GM19324 (cell line): ENCODE results near the gene CLN3.
"Not testable (repeated sequence)": the region's sequence is repeated elsewhere in the genome, so short reads cannot be mapped to it uniquely, and the experiment has no call there.

Experiments
- ATAC-seq: cut with Tn5 transposase; IDR thresholded peaks from one replicate; pipeline ENCODE4 v1.9.1; 2021; ENCODE audit warnings: mild to moderate bottlenecking, moderate library complexity; ENCODE audit not compliant: unreplicated experiment, low FRiP score

The CLN3 gene

DNA sequence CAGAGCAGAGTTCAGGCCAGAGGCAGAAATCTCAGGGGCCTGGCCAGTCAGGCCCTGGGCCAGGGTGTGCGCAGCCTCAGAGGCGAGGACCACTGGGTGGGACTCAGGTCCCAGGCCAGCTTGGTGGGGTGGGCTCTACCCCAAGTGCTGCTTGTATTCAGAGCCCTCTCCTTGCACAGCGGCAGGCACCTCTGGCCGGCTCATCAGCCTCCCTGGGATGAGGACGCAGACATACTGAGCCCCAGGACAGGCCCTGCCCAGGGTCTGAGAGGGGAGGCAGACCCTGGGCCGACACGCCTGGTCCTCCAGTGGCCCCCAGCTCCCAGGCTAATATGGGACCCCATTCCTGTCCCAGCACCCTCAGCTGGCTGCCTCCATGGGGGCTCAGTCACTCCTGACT is 22.4 kb upstream of the CLN3 start:
- ATAC-seq: no peak

DNA sequence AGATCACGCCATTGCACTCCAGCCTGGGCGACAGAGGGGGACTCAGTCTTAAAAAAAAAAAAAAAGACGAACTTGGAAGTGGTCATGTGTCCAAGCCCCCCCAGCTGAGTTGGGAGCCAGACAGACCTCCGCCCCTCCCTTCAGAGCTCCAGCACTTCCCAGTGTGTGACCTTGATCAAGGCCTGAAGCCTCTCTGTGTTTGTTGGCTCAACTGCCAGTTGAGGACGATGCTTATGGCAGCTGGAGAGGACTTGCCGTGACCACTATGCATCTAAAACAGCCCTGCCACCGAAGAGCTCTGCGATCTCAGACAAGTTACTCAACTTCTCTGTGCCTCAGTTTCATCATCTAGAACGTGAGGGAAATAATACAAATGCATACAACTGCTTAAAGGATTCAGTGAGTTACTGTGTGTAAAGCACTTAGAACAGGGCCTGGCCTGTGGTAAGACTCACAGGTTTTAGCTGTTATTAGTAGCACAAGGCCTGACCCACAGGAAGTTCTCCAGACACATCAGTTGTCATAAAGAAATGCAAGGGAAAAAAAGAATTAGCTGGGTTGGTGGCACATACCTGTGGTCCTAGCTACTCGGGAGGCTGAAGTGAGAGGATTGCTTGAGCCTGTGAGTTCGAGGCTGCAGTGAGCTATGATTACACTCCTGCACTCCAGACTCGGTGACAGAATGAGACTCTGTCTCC is 21.8 kb upstream of the CLN3 start:
- ATAC-seq: no peak

DNA sequence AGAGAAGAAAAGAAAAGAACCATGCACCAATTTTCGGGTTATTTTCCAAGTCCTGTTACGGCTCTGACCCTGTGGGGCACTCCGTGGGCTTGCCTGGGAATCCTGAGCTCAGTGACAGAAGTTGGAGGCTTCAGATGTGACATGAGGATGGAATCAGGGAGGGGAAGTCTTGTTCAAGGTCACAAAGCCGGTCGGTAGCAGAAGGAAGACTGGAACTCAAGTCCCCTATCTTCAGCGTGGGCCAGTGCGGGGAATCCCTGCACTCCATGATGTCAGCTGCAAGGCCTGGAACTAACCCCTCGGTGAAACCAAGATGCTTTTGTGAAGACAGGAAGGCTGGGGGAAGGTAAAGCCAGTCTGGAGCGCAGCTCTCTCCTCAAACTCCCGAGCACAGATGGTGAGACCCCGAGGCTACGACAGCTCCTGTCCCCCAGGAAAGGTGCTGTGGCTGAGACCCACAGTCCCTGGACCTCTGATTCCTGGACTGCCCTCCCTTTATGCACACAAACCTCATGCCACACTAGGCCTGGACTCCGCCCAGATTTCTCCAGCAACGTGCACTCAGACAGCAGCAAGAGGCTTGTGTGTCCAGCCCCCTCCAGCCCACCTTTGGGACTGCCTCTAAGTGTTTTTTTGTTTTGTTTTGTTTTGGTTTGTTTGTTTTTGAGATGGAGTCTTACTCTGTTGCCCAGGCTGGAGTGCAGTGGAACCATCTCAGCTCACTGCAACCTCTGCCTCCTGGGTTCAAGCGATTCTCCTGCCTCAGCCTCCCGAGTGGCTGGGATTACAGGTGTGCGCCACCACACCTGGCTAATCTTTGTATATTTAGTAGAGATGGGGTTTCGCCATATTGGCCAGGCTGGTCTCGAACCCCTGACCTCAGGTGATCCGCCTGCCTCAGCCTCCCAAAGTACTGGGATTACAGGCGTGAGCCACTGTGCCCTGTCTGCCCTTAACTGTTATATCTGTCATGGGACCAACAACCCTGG is 20.2 kb upstream of the CLN3 start:
- ATAC-seq: no peak

DNA sequence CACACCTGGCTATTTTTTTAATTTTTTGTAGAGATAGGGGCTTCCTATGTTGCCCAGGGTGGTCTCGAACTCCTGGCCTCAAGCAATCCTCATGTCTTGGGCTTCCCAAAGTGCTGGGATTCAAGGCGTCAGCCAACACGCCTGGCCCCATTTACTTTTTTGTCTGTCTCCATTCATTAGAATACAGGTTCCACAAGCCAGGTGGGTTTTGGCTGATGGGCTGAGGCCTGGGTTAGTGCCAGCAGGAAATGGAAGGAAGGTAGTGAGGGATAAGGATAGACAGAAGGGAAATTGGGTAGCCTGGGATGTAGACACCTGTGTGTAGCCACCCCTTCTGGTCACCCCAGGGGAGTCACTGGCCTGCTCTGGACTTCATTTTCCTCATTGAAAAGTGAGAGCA is 19.2 kb upstream of the CLN3 start:
- no peak for ATAC-seq

DNA sequence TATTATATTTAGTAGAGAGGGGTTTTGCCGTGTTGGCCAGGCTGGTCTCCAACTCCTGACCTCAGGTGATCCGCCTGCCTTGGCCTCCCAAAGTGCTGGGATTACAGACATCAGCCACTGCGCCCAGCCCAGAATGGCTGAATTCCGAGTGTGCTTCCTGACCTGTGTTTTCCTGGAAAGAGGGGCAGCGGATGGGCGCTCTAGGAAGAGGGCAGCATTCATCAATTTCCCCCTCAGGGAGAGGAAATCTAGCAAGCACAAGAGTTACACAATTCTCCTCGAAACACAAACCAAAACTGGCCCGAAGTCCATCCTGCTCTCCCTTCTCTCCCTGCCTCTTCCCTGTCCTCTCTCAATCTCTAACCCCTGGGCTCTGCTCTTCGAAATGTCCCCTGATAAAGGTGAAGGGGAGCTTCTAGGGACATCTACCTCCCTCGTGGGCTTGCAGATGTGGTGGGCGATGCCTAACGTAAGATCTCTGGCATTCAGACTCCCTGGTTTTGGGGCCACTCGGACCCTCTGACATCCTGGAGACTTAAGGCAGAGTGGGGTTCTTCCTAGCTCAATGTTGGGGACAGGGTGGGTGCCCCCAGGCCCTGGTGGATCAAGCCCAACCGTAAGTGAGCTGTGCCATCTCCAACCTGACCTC is 13.7 kb upstream of the CLN3 start:
- ATAC-seq: no peak

DNA sequence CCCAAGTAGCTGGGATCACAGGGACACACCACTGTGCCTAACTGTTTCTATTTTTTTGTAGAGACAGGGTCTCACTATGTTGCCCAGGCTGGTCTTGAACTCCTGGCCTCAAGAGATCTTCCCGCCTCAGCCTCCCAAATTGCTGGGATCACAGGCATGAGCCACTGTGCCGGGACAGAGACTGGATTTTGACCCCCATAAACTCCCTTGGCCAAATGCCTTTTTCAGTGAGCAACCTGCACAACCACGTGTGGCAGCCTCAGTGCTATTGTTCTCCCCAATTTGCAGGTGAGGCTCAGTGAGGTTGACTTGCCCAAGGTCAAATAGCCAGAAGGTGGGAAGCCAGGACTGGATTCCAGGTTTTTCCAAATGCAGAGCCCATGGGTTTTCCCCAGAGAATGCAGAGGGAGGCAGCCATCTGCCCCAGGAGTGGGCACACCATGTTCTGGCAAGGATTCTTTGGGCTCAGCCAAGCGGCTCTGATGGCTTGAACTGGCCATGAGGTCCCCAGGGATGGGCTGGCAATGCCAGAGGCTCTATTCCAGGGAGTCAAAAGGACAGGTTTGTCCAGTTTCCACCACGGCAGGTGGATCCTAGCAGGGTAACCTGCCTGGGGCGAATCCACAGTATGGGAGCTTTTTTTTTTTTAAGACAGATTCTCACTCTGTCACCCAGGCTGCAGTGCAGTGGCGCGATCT is 13.0 kb upstream of the CLN3 start:
- no peak for ATAC-seq

DNA sequence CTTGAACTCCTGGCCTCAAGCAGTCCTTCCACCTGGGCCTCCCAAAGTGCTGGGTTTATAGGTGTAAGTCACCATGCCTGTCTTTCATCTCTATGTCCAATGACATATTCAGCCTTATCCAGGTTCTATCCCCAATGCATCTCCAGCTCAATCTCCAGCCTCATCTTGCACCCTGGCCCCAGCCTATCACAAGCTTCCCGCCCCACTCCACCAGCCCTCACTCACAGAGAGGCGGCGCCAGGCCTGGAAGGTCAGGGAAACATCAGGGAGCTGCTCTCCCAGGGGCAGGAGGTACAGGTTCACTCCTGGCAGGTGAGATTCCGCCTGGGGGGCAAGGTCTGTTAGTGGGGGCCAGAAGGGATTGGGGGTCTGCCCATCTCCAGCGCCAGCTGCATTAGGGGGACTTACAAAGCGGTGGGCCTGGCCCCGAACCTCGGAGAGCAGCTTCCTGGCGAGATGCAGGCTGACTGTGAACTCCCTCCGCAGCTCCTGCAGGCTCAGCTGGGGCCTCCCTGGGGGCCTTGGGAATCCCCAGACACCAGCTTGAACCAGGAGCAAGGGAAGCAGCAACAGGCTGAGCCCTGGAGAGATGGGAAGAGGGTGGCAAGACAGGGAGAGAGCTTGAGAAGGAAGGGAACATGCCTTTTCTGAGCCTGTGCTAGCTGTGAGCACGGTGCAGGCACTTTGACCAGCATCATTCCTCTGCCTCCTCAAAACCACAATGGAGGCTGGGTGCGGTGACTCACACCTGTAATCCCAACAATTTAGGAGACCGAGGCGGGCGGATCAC is 11.8 kb upstream of the CLN3 start:
- ATAC-seq: no peak

DNA sequence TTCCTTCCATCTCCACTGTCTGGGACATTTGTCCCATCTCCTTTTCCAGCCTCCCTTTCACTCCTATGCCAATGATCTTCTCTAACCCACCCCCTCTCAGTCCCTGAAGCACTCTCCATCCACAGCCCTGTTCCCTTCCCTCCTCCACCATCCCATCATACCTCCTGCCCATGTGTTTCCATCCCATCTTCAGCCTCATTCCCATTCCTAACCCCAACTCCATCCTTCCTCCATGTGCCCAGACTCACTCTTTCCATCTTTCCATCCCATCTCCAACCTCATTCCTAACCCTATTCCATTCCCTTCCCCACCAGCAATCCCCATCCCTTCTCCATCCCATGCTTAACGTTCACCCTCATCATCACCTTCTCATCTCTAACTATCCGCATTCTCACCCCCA is 10.4 kb upstream of the CLN3 start:
- no peak for ATAC-seq

DNA sequence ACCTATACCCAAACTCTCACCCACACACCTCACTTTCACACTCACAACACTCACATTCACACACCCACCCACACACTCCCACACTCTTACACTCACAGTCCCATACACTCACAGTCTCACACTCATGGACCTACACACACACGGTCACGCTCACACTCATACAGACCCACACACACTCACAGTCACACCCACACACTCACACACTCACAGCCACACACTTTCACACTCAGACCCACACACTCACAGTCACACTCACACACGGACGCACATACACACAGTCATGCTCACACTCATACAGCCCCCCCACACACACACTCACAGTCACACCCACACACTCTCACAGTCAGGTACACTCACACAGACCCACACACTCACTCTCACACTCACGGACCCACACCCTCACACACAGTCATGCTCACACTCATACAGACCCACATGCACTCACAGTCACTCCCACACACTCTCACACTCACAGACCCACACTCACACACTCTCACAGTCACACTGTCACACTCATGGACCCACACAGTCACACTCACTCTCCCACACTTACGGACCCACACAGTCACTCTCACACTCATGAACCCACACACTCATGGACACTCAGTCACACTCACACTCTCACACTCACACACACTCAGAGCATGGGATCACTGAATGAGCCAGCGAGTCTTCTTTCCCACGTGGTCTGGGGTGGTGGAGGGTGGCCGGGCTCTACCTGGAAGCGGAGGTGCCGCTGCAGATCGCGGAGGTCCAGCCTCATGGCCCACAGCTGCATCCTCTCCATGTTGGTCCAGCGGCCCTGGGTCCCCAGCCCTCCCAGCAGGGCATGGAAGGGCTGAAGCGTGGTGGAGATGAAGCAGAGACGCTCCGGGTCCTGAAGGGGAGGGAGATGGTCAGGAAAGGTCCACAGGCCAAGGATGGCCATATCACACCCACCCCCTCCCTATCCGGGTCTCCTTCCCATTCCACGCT is 9.7 kb upstream of the CLN3 start:
- no peak for ATAC-seq

DNA sequence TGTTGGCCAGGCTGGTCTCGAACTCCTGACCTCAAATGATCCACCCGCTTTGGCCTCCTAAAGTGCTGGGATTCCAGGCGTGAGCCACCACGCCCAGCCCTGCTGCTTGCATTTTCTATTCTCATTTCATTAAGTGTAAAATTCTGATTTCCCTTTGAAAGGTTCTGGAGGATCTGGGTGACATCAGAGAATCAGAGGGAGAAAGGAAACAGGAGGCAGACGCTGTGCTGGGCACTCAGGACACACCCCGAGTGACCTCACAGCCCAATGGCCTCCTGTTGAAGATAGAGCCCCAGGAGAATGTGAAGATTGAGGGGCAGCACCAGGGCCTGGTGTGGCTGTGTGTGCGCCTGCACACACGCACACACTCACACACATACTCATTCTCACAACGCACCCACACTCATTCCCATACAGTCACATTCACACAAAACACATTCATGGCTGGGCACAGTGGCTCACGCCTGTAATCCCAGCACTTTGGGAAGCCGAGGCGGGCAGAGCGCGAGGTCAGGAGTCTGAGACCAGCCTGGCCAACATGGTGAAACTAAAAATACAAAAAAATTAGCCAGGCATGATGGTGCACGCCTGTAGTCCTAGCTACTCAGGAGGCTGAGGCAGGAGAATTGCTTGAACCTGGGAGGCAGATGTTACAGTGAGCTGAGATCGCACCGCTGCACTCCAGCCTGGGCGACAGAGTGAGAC is 8.8 kb upstream of the CLN3 start:
- not testable (repeated sequence) for ATAC-seq

DNA sequence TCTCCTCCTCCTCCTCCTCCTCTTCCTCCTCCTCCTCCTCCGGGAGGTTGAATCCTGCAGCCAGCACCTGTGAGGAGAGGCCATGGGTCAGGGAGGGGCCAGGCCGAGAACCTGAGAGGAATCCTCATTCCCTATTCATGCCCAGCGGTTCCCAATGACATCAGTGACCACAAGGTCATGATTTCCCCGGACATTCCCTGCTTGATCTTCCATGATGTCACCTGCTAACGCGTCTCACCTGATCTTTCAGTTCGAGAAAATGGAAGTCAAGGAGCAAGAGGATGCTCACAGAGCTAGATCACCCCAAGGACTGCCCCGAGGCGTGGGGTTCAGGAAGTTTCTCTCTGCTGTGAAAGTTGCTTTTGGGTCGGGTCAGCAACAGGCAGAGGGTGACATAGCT is 8.0 kb upstream of the CLN3 start:
- ATAC-seq: no peak

DNA sequence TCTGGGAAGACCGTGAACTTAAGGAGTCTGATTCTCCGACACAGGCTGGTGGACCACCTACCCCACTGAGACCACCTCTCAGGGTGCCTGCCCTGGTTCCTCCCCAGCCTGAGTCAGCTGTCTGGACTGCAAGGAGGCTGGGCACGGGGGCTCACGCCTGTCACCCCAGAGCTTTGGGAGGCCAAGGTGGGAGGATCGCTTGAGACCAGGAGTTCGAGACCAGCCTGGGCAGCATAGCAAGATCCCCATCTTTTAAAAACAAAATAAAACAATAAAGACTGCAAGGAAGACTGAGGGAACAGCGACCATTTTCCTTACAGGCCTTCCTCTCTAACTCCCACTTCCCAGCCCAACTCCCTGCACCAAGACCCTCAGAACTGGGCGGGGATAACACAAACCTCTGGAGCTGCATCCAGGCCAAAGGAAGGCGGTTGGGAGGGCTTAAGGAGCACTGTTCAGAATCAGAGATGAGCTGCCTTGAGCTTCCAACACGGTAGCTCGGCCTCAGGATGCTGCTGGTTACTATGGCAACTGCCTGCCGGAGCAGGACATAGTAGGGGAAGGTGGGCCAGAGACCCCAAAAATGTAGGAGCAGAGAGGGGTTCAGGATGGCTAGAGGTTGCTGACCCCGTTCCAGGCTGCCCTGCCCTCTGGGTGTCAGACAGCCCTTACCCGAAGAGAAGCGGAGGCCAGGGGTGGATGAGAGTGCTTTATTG is 7.0 kb upstream of the CLN3 start:
- ATAC-seq: no peak

DNA sequence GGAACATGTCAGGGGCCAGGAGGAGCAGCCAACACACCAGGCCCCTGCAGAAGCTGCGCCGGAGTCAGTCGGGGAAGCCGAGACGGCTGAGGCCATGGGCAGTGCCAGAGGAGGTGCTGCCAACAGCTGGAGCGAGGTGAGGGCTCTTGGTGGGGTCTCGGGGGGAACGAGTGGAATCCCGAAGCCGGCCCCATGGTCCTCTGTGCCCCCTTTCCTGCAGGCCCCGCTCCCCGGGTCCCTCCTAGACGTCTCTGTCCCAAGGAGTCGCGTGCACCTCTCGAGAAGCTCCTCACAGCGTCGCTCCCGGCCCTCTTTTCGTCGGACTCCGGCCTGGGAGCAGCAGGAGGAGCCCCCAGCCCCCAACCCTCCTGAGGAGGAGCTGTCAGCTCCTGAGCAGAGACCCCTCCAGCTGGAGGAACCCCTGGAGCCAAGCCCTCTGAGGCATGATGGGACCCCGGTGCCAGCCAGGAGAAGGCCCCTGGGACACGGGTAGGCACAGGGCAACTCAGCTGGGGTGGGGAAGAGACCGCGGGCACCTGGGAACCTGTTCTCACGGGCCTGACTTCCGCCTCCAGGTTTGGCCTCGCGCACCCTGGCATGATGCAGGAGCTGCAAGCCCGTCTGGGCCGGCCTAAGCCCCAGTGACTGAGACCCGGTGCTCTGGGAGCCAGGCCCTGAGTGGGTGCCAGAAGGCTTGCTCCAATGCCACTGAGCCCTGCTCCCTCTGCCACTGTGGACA is 6.2 kb upstream of the CLN3 start:
- no peak for ATAC-seq

DNA sequence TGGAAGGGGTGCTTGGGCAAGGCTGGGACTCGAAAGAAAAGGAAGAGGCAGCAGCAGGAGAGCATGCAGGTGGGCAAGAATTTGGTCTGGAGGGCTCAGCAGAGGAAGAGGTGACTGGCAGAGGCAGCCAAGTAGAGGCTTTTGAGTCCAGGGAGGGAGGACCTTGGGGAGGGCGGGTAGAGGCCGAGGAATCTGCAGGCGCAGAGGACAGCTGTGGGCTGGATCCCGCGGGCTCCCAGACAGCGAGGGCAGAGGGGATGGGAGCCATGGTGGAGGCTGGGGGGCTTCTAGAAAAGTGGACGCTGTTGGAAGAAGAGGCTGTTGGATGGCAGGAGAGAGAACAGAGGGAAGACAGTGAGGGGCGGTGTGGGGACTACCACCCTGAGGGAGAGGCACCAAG is 5.5 kb upstream of the CLN3 start:
- no peak for ATAC-seq

DNA sequence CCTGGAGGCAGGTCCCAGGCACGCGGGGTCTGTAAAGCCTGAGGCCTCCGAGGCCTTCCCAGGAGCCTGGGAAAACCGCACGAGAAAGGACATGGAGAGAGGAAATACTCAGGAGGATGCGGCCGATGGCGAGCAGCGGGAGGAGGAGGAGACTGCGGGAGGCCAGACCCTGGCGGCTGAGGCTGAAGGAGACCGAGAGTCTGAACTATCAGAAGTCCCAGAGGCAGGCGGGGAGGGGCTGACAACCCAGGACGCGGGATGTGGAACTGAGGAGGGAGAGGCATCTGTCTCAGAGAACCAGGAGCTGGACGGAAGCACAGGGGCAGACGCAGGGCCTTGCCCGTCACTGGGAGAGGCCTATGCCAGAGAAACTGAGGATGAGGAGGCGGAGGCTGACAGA is 5.0 kb upstream of the CLN3 start:
- ATAC-seq: no peak

DNA sequence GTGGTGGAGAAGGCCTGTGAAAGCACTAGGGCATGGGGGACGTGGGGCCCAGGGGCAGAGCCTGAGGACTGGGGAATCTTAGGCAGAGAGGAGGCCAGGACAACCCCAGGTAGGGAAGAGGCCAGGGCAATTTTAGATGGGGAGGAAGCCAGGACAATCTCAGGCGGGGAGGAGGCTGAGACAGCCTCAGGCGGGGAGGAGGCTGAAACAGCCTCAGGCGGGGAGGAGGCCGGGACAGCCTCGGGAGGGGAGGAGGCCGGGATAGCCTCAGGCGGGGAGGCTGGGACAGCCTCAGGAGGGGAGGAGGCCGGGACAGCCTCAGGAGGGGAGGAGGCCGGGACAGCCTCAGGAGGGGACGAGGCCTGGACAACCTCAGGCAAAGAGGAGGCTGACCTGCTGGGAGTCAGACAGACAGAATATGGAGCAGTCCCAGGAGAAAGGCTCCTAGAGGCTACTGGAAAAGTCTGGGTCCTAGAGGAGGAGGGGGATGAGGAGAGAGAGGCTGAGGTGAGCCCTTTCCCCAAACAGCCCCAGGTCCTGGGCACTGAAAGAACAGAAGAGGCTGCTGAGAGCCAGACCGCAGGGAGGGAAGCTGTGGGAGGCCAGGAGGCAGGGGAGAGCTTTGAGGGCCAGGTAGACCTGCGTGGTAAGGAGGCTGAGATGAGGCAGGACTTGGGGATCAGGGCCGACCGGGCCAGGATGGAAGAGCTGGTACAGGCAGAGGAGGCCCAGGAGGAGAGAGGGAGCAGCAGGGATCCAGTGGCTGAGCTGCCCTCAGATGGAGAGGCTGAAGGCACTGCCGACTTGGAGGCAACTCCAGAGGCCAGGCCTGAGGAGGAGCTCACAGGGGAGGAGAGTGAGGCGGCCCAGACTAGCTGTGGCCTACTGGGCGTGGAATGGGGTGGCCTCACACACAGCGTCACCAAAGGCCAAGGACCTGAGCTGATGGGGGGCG is 4.2 kb upstream of the CLN3 start:
- ATAC-seq: no peak
